Measurements from ENCODE around the gene GAS2L1.
"Not testable (repeated sequence)": the region's sequence is repeated elsewhere in the genome, so short reads cannot be mapped to it uniquely, and the experiment has no call there.

Gene GAS2L1

GRCh38 chr22:29342177-29342576 lies 35.7 kb downstream of the GAS2L1 start:
- DNase-seq (ENCODE audit: low read depth): no peak

- no peak for DNase-seq (ENCODE audit: low read depth)
Measured at GRCh38 chr22:29342577-29343312, 36.3 kb downstream of the GAS2L1 start.

DNA sequence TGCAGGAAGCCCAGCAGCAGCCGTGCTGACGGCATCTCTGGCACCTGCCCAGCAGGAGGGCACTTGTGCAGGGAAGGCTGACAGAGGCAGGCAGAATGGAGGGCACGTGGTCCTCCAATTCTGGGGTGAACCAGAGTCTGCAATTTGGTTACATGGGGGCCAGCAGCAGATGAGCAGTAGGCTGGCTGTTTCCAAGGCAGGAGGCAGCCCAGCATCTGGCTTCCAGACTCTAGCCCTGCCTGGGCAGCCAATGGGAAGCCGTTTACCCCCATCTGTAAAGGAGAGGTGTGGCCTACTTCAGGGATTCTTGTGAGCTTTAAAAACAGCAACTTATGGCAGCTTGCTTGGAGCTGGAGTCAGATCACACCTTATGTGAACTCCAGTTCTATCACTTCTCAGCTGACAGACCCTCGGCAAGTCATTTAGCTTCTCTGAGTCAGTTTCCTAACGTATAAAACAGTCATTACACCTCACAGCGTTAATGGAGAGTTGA lies 36.9 kb downstream of the GAS2L1 start:
- DNase-seq (ENCODE audit: low read depth): peak; percentile 73

DNA sequence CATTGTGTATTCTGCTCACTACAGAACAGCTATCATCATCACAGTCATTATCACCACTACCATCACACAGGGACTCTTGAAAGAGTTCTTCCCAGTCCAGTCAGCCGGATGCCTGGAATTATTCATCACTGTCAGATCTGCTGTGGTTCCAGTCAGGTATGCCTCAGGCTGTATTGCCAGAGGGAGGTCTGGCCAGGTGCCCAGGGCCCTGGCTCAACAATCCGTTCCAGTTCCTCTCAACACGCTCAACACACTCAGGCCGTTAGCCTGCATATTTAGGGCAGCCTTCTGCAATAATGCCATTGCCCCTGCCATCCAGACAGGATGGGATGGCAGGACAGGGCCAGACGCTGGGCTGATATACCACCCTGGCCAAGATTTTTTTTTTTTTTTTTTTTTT lies 37.7 kb downstream of the GAS2L1 start:
- peak; percentile 98 for DNase-seq (ENCODE audit: low read depth)

DNA sequence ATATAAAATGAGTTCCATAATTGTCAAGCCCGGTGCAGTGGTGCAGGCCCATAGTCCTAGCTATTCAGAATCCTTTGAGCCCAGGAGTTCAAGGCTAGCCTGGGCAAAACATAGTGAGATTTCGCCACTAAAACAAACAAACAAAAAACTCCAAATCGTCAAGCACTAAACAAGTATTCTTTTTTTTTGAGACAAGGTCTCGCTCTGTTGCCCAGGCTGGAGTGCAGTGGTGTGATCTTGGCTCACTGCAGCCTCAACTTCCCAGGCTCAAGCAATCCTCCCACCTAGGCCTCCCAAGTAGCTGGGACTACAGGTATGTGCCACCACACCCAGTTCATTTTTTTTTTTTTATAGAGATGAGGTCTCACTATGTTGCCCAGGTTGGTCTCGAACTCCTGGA lies 38.4 kb downstream of the GAS2L1 start:
- DNase-seq (ENCODE audit: low read depth): not testable (repeated sequence)

DNA sequence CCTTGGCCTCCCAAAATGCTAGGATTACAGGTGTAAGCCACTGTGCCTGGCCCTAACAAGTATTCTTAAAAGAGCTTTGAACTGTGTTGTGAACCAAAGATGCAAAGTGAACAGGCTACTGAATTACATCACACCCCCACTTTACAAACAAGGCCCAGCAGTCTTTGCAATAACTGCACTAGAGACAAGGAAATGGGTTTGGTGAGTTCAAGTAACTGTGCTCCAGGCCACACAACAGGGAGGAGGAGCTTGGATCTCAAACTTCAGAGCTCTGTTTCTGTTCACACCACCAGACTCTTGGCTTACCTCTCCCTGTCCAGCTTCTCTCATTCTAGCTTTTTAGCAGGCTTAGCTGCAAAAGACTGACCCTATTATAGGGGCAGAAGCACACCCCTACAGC lies 39.5 kb downstream of the GAS2L1 start:
- peak; percentile 31 for DNase-seq (ENCODE audit: low read depth)

DNA sequence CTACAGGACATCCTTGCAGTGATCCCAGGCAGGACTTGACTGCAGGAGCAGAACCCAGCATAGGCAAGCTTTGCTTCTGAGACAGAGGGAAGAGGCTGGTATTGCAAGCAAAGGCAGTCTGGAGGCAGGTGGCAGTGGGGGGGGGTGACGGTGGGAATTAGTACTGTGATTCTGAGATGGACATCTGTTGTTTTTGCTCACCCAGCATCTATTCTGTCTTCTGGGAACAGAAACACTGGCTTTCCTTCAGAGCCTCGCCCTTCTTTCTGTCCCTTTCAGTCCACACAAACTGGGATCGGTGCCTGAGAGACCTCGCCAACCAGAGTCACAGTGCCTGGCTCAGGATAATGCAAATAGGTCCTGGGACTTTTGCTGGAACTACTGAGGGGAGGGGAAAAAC lies 40.2 kb downstream of the GAS2L1 start:
- no peak for DNase-seq (ENCODE audit: low read depth)

DNA sequence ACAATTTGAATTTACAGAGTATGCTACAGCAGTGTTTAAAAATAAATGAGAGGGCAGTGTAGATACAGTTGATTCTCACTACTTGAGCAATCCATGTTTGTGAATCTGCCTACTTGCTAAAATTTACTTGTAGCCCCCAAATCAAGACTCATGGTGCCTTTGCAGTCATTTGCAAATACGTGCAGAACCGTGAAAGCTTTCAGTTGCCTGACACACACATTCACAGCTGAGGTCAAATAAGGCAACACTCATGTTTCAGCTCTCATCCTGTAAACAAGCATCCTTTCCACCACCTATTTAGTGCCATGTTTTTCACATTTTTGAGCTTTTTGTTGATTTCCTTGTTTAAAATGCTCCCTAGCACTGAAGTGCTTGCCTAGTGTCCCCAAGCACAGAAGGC lies 41.6 kb downstream of the GAS2L1 start:
- no peak for DNase-seq (ENCODE audit: low read depth)

DNA sequence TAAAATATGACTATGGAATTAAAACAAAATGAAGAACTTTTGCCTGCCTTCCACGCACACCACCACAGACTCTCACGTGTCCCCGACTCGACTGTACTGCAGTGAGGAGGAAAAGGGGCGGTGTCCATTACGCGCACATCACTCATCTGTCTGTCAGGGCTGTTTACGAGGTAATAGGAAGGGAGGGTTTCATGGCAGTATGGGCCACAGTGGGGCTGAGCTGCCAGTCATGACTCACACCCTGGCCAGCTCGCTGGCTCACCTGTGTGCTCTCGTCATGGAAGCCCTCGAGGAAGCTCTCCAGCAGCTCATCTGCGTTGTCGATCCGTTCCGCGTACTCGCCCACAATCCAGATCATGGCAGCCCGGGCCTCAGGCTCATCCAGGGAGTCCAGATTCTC lies 42.5 kb downstream of the GAS2L1 start:
- no peak for DNase-seq (ENCODE audit: low read depth)

DNA sequence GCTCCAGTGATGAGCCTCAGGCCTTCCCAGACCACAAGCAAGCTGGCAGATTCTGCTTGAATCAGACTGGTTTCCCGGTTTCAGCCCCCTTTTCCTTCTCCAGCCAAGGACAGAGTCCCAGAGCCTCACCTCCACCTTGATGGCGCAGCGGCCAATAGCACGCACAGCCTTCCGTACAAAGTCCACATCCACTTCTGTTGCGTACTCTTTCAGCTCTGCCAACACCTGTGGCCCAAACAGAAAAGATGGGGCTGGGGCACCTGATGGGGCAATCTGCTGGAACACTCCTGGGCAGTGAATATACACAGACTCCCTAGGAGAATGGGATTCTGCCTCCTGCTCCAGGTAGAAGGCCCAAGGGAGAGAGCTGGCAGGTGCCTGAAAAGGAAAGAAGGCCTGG lies 44.6 kb downstream of the GAS2L1 start:
- no peak for DNase-seq (ENCODE audit: low read depth)

- DNase-seq (ENCODE audit: low read depth): no peak
Measured at GRCh38 chr22:29351891-29352290, 45.4 kb downstream of the GAS2L1 start.

- no peak for DNase-seq (ENCODE audit: low read depth)
Measured at GRCh38 chr22:29352778-29353177, 46.3 kb downstream of the GAS2L1 start.

DNA sequence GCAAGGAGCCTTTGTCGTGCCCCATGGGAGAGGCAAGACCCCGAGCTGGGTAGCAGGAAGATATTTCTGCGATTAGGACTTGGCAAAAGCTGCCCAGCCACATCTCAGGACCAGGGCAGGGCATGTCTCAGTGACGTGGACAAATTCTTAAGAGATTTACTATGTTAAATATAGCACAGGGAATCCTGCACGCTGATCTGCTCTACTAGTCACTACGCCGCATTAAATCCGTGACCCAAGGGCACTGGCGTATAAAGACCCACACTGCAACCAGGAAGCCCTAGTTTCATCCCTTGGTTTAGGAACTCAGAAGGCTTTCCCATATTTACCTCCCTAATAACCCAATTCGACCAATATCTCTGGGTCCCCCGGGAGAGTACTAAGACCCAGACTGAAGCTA lies 46.8 kb downstream of the GAS2L1 start:
- no peak for DNase-seq (ENCODE audit: low read depth)

DNA sequence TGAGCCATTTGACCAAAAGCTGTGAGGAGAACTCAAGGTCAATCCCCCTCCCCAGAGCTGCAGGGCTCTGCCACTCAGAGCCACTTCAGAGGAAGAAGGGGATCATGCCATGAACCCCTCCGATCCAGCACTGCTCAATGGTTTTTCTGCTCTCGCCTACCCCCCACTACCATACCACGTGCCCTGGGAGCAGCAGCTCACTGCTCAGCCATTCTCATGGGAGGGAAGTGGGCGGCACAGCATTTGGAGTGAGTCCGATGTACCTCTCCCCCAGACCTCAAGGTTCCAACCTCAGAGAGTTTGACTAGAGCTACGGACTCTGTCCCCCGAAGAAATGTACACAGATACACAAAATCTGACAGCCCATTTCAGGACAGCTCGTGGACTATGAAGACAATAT lies 47.4 kb downstream of the GAS2L1 start:
- no peak for DNase-seq (ENCODE audit: low read depth)

DNA sequence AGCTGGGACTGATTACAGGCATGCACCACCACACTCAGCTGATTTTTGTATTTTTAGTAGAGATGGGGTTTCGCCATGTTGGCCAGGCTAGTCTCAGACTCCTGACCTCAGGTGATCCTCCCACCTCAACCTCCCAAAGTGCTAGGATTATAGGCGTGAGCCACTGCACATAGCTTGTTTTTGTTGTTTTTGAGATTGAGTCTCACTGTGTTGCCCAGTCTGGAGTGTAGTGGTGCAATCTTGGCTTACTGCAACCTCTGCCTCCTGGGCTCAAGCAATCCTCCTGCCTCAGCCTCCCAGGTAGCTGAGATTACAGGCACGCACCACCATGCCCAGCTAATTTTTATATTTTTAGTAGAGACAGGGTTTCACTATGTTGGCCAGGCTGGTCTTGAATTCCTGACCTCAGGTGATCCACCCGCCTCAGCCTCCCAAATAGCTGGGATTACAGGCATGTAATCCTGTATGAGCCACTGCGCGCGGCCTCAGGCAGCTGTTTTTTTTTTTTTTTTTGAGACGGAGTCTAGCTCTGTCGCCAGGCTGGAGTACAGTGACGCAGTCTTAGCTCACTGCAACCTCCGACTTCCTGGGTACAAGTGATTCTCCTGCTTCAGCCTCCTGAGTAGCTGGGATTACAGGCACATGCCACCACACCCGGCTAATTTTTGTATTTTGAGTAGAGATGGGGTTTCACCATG lies 50.9 kb downstream of the GAS2L1 start:
- not testable (repeated sequence) for DNase-seq (ENCODE audit: low read depth)

DNA sequence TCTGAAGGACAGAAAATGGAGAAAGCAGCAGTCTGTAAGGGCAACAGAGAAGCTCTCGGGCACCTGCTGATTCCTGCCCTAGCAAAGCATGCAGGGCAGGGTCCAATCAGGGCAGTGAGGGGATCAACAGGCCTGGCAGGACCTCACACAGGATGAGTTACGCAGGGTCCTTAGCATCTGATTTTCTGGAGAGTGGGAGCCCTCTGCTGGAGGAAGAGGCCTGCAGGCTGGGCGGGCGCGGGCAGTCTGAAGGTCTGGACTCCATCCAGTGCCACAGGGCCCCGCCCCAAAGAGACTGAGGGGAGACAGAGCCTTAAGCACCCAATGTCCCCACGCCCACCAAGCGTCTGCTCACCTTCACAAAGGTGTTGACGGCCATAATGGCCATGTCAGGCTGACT lies 53.0 kb downstream of the GAS2L1 start:
- DNase-seq (ENCODE audit: low read depth): peak; percentile 72

All from EH (cell line).